ENCODE results near the gene CCDC154. TPM values are rescaled to one million over a fixed set of nuclear protein-coding genes. Genes with fewer than 3 reads are reported as not detected.

Gene CCDC154
- total RNA-seq, 4 donors from 2014 or later: 0.44 to 3.0 (median 2.7) TPM; not detected in 1

- WGBS, 2 donors: 90 to 95% methylated on average over 9 of the region's 9 CpGs
Measured at GRCh38 chr16:1398351-1398750, 46.0 kb downstream of the CCDC154 start.

GRCh38 chr16:1397779-1398178 is 46.6 kb downstream of the CCDC154 start:
- no peaks in the 10 kb centered on the region for H3K27me3 ChIP-seq
- H3K4me3 ChIP-seq: no peak overlapping the region
- TF ChIP-seq CTCF (IDR thresholded peaks at IDR 0.05): no peak
- TF ChIP-seq EP300 (IDR thresholded peaks at IDR 0.05): no peak
- no peak for TF ChIP-seq POLR2A (IDR thresholded peaks at IDR 0.05)
- H3K4me1 ChIP-seq: no peaks in the 10 kb centered on the region
- H3K36me3 ChIP-seq: peaks cover 4 to 96% (median 29%) of the 10 kb centered on the region in 3 donors
- no peaks in the 10 kb centered on the region for H3K9me3 ChIP-seq
- no peak for DNase-seq (ENCODE audit: low spot score in 2 of 2)
- no peak overlapping the region for H3K27ac ChIP-seq
- 92% methylated on average over 15 to 17 of the region's 21 CpGs for WGBS, 2 donors

More at GRCh38 chr16:1398351-1398750, 46.0 kb downstream of the CCDC154 start:
- Histone ChIP-seq H3K4me1 (no peaks in the 10 kb centered on the region), H3K36me3 (peaks cover 4 to 96% (median 27%) of the 10 kb centered on the region in 3 donors), H3K27me3 (no peaks in the 10 kb centered on the region), H3K27ac (no peak overlapping the region), H3K9me3 (no peaks in the 10 kb centered on the region), H3K4me3 (no peak overlapping the region)
- no peak for TF ChIP-seq EP300 (IDR thresholded peaks at IDR 0.05)
- TF ChIP-seq CTCF (IDR thresholded peaks at IDR 0.05): no peak
- no peak for TF ChIP-seq POLR2A (IDR thresholded peaks at IDR 0.05)
- no peak for DNase-seq (ENCODE audit: low spot score in 2 of 2)

- H3K36me3 ChIP-seq: peaks cover 4 to 94% (median 25%) of the 10 kb centered on the region in 3 donors
- WGBS, 2 donors: 89 to 94% methylated on average over 11 to 19 of the region's 22 CpGs
- TF ChIP-seq EP300 (IDR thresholded peaks at IDR 0.05) (no peak), POLR2A (IDR thresholded peaks at IDR 0.05) (no peak), CTCF (IDR thresholded peaks at IDR 0.05) (no peak)
- H3K4me3 ChIP-seq: no peak overlapping the region
- H3K9me3 ChIP-seq: no peaks in the 10 kb centered on the region
- H3K4me1 ChIP-seq: no peaks in the 10 kb centered on the region
- H3K27me3 ChIP-seq: no peaks in the 10 kb centered on the region
- no peak overlapping the region for H3K27ac ChIP-seq
- DNase-seq (ENCODE audit: low spot score in 2 of 2): no peak
Measured at GRCh38 chr16:1395444-1396031, 48.8 kb downstream of the CCDC154 start.

GRCh38 chr16:1394367-1394951 is 49.9 kb downstream of the CCDC154 start:
- no peak for DNase-seq (ENCODE audit: low spot score in 2 of 2)
- no peaks in the 10 kb centered on the region for H3K4me1 ChIP-seq
- H3K9me3 ChIP-seq: no peaks in the 10 kb centered on the region
- WGBS, 2 donors: 87 to 94% methylated on average over 18 to 19 of the region's 19 CpGs
- TF ChIP-seq EP300 (IDR thresholded peaks at IDR 0.05): no peak
- TF ChIP-seq POLR2A (IDR thresholded peaks at IDR 0.05): no peak
- no peak for TF ChIP-seq CTCF (IDR thresholded peaks at IDR 0.05)
- H3K4me3 ChIP-seq: no peak overlapping the region
- peaks cover 4 to 95% (median 25%) of the 10 kb centered on the region in 3 donors for H3K36me3 ChIP-seq
- no peaks in the 10 kb centered on the region for H3K27me3 ChIP-seq
- no peak overlapping the region for H3K27ac ChIP-seq

GRCh38 chr16:1393613-1394176 is 50.7 kb downstream of the CCDC154 start:
- Histone ChIP-seq H3K27ac (no peak overlapping the region), H3K36me3 (peaks cover 4 to 95% (median 23%) of the 10 kb centered on the region in 3 donors), H3K4me1 (no peaks in the 10 kb centered on the region), H3K27me3 (no peaks in the 10 kb centered on the region), H3K4me3 (no peak overlapping the region), H3K9me3 (no peaks in the 10 kb centered on the region)
- DNase-seq (ENCODE audit: low spot score in 2 of 2): no peak
- WGBS, 2 donors: 90 to 94% methylated on average over 13 to 15 of the region's 21 CpGs
- TF ChIP-seq EP300 (IDR thresholded peaks at IDR 0.05): no peak
